ENCODE results near the gene PI4K2B.

DNA sequence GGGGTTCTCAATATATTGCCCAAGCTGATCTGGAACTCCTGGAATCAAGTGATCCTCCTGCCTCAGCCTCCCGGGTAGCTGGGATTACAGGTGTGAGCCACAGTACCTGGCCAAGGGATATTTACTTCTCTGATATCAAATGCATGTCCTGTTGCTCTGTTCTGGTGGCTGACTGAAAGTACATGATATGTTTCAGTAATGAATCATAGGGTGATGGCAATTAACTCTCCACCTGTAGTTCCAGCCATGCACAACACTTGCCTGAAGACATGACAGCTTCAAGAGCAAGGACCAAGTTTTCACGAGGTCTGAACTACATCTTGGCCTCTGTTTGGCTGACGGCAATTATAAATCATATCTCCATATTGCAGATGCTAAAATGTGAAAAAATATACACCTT is 87.9 kb downstream of the PI4K2B start:
- TF ChIP-seq, protein P1, sequence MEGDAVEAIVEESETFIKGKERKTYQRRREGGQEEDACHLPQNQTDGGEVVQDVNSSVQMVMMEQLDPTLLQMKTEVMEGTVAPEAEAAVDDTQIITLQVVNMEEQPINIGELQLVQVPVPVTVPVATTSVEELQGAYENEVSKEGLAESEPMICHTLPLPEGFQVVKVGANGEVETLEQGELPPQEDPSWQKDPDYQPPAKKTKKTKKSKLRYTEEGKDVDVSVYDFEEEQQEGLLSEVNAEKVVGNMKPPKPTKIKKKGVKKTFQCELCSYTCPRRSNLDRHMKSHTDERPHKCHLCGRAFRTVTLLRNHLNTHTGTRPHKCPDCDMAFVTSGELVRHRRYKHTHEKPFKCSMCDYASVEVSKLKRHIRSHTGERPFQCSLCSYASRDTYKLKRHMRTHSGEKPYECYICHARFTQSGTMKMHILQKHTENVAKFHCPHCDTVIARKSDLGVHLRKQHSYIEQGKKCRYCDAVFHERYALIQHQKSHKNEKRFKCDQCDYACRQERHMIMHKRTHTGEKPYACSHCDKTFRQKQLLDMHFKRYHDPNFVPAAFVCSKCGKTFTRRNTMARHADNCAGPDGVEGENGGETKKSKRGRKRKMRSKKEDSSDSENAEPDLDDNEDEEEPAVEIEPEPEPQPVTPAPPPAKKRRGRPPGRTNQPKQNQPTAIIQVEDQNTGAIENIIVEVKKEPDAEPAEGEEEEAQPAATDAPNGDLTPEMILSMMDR (conservative IDR thresholded peaks at IDR 0.05; ENCODE audit: low read length), result no peak
- TF ChIP-seq EZH2phosphoT487 (IDR thresholded peaks at IDR 0.05; ENCODE audit: borderline replicate concordance), result no peak

Data from Loucy (cell line).